ENCODE data around the gene RNF214. TPM values are rescaled to one million over a fixed set of nuclear protein-coding genes. Genes with fewer than 3 reads are reported as not detected.

RNF214 gene
- total and polyA plus RNA-seq, 10 of the 15 experiments (the other 5 are each of a cell fraction or from before 2014, with no cell fraction given) = 4.8 to 16.8 (median 10.5) TPM

GRCh38 chr11:117229931-117230285 is 2.6 kb upstream of the RNF214 start:
- ChIA-PET SMC1A (ENCODE audit: uncharacterized antibody, unreplicated experiment) (interaction anchor here (1.0 to 12.2 kb wide), 8 partner anchors 9 to 437 kb away, joined by 3 to 187 read pairs (median 4); partner anchors contain the start of gene SIDT2), RAD21 (ENCODE audit: unreplicated experiment) (interaction anchor here (0.7 to 9.9 kb wide), 3 partner anchors 49 to 439 kb away, joined by 3 to 159 read pairs (median 3); partner anchors contain the start of genes APOA5 and SIDT2), CTCF (interaction anchor here (0.9 to 17.3 kb wide), 10 partner anchors 8 to 587 kb away, joined by 3 to 422 read pairs (median 4); partner anchors contain the start of genes PAFAH1B2 and SIDT2), POLR2A (interaction anchor here (0.8 to 3.6 kb wide), 4 partner anchors 50 to 227 kb away, joined by 3 to 51 read pairs (median 4); partner anchors contain the start of gene SIDT2)
- H3K36me3 ChIP-seq (ENCODE audit: control insufficient read depth in 2 of 2, insufficient read depth in 2 of 2, low read length in 1 of 2) = peaks cover 19 to 21% of the 10 kb centered on the region in 2 experiments; a peak in 3 of 4 replicates
- WGBS (ENCODE audit: insufficient coverage, insufficient replicate concordance, low lambda C conversion rate, missing lambda C conversion rate) = 9% methylated on average over 5 of the region's 5 CpGs
- H3K4me2 ChIP-seq (ENCODE audit: control insufficient read depth, insufficient read depth) = peak overlapping the region; percentile 91
- no peaks in the 10 kb centered on the region; the same call in 1 of the 2 replicates for H4K20me1 ChIP-seq (ENCODE audit: control insufficient read depth, insufficient read depth)
- ATAC-seq (no peak), FAIRE-seq (no peak), DNase-seq (ENCODE audit: low read depth, low spot score) (no peak)
- intact Hi-C loops (cut with micrococcal nuclease; ENCODE audit: unreplicated experiment) = loop anchor here (5.0 kb wide), 3 partner anchors 393 to 587 kb away; partner anchors contain the start of genes APOA1 and APOA5
- peak overlapping the region; percentile 93 for H3K9ac ChIP-seq (ENCODE audit: control insufficient read depth, insufficient read depth, low read length)
- TSS peak; percentile 50 for BruUV-seq (replicated peaks)
- peaks cover 46% of the 10 kb centered on the region for H3K79me2 ChIP-seq (ENCODE audit: control insufficient read depth, insufficient read depth, low read length)
- H3K4me1 ChIP-seq (ENCODE audit: control insufficient read depth, insufficient read depth, low read length) = peaks cover 9% of the 10 kb centered on the region
- peak overlapping the region; percentile 87 for H3K4me3 ChIP-seq
- in situ Hi-C loops (cut with MboI) = loop anchor here (5.0 kb wide), 1 partner anchor 353 kb away; no protein-coding TSS in a partner anchor
- H3K9me3 ChIP-seq (replicated peaks; ENCODE audit: control insufficient read depth, insufficient read depth, low read length) = no peaks in the 10 kb centered on the region
- no peaks in the 10 kb centered on the region for H3K27me3 ChIP-seq (replicated peaks in 1 of 2; ENCODE audit: control insufficient read depth in 2 of 2, insufficient read depth in 2 of 2, low read length in 1 of 2)
- H3K27ac ChIP-seq (ENCODE audit: control insufficient read depth, insufficient read depth) = peak overlapping the region; percentile 87
- no peak overlapping the region for H2AFZ ChIP-seq (ENCODE audit: control insufficient read depth, low read depth, low read length)
- TF ChIP-seq BHLHE40 (IDR thresholded peaks at IDR 0.05; ENCODE audit: borderline replicate concordance in 1 of 2, low read depth in 2 of 2, low read length in 1 of 2) = no peak
- TF ChIP-seq HCFC1 (IDR thresholded peaks at IDR 0.05; ENCODE audit: low read length) = no peak
- no peak for TF ChIP-seq BMI1 (IDR thresholded peaks at IDR 0.05; ENCODE audit: borderline replicate concordance)
- TF ChIP-seq MEF2B (IDR thresholded peaks at IDR 0.05; ENCODE audit: partially characterized antibody, poor library complexity, severe bottlenecking) = no peak
- TF ChIP-seq NFYA (IDR thresholded peaks at IDR 0.05; ENCODE audit: borderline replicate concordance, low read depth, low read length) = no peak
- no peak for TF ChIP-seq PML (IDR thresholded peaks at IDR 0.05; ENCODE audit: low read length)
- TF ChIP-seq, protein P1, sequence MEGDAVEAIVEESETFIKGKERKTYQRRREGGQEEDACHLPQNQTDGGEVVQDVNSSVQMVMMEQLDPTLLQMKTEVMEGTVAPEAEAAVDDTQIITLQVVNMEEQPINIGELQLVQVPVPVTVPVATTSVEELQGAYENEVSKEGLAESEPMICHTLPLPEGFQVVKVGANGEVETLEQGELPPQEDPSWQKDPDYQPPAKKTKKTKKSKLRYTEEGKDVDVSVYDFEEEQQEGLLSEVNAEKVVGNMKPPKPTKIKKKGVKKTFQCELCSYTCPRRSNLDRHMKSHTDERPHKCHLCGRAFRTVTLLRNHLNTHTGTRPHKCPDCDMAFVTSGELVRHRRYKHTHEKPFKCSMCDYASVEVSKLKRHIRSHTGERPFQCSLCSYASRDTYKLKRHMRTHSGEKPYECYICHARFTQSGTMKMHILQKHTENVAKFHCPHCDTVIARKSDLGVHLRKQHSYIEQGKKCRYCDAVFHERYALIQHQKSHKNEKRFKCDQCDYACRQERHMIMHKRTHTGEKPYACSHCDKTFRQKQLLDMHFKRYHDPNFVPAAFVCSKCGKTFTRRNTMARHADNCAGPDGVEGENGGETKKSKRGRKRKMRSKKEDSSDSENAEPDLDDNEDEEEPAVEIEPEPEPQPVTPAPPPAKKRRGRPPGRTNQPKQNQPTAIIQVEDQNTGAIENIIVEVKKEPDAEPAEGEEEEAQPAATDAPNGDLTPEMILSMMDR (IDR thresholded peaks at IDR 0.05 in 2 of 3, conservative IDR thresholded peaks at IDR 0.05 in 1 of 3; ENCODE audit: control insufficient read depth in 2 of 3, extremely low read depth in 1 of 3, insufficient read depth in 1 of 3, low read depth in 3 of 3, low read length in 3 of 3) = no peak
- TF ChIP-seq ZBTB33 (IDR thresholded peaks at IDR 0.05) = no peak
- TF ChIP-seq, protein P2, sequence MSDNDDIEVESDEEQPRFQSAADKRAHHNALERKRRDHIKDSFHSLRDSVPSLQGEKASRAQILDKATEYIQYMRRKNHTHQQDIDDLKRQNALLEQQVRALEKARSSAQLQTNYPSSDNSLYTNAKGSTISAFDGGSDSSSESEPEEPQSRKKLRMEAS (IDR thresholded peaks at IDR 0.05; ENCODE audit: low read depth, low read length) = no peak
- TF ChIP-seq, protein P3, sequence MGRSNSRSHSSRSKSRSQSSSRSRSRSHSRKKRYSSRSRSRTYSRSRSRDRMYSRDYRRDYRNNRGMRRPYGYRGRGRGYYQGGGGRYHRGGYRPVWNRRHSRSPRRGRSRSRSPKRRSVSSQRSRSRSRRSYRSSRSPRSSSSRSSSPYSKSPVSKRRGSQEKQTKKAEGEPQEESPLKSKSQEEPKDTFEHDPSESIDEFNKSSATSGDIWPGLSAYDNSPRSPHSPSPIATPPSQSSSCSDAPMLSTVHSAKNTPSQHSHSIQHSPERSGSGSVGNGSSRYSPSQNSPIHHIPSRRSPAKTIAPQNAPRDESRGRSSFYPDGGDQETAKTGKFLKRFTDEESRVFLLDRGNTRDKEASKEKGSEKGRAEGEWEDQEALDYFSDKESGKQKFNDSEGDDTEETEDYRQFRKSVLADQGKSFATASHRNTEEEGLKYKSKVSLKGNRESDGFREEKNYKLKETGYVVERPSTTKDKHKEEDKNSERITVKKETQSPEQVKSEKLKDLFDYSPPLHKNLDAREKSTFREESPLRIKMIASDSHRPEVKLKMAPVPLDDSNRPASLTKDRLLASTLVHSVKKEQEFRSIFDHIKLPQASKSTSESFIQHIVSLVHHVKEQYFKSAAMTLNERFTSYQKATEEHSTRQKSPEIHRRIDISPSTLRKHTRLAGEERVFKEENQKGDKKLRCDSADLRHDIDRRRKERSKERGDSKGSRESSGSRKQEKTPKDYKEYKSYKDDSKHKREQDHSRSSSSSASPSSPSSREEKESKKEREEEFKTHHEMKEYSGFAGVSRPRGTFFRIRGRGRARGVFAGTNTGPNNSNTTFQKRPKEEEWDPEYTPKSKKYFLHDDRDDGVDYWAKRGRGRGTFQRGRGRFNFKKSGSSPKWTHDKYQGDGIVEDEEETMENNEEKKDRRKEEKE (IDR thresholded peaks at IDR 0.05) = no peak
- TF ChIP-seq POLR2AphosphoS5 (IDR thresholded peaks at IDR 0.05; ENCODE audit: low read length) = no peak
- no peak for TF ChIP-seq E2F8 (IDR thresholded peaks at IDR 0.05; ENCODE audit: low read depth, partially characterized antibody)
